ENCODE data around the gene TBX10. TPM values are rescaled to one million over a fixed set of nuclear protein-coding genes. Genes with fewer than 3 reads are reported as not detected.
A peak's percentile ranks its signal among the peaks of the same experiment; 100 is the strongest.

Gene TBX10
- total and polyA plus RNA-seq, 7 experiments from 2014 or later: not detected

GRCh38 chr11:67657300-67657699 is 17.7 kb upstream of the TBX10 start:
- H3K27me3 Mint-ChIP-seq: peaks cover 0 to 14% (median 0%) of the 10 kb centered on the region in 5 donors
- H3K36me3 Mint-ChIP-seq: no peaks in the 10 kb centered on the region
- ChIA-PET CTCF (interaction anchor here (2.2 kb wide), 1 partner anchor 28 kb away, joined by 11 read pairs; the partner anchor contains the start of gene NUDT8), POLR2A (no interaction called here)
- no peak overlapping the region for H3K4me3 Mint-ChIP-seq
- ATAC-seq (no peak), DNase-seq (no peak)
- Histone ChIP-seq H3K27me3 (ENCODE audit: control insufficient read depth in 2 of 2, insufficient read depth in 2 of 2, low read length in 2 of 2) (no peaks in the 10 kb centered on the region), H3K4me3 (ENCODE audit: low read length) (no peak overlapping the region), H3K9me3 (ENCODE audit: control insufficient read depth in 2 of 3, low read length in 3 of 3) (no peaks in the 10 kb centered on the region), H3K36me3 (ENCODE audit: control insufficient read depth in 2 of 3, insufficient read depth in 3 of 3, low read length in 3 of 3) (no peaks in the 10 kb centered on the region), H3K27ac (ENCODE audit: low read depth, low read length) (no peak overlapping the region), H3K4me1 (ENCODE audit: control insufficient read depth in 2 of 2, insufficient read depth in 2 of 2, low read length in 2 of 2) (no peaks in the 10 kb centered on the region)
- peaks cover 0 to 3% (median 0%) of the 10 kb centered on the region in 7 donors for H3K4me1 Mint-ChIP-seq
- intact Hi-C loops (cut with micrococcal nuclease): no loop called here
- H3K9me3 Mint-ChIP-seq: no peaks in the 10 kb centered on the region
- H3K27ac Mint-ChIP-seq: no peak overlapping the region

GRCh38 chr11:67656278-67656922 is 16.8 kb upstream of the TBX10 start:
- intact Hi-C loops (cut with micrococcal nuclease): no loop called here
- H3K4me3 ChIP-seq (ENCODE audit: low read length): no peak overlapping the region
- no peak overlapping the region for H3K4me3 Mint-ChIP-seq
- no peaks in the 10 kb centered on the region for H3K4me1 ChIP-seq (ENCODE audit: control insufficient read depth in 2 of 2, insufficient read depth in 2 of 2, low read length in 2 of 2)
- DNase-seq (no peak), ATAC-seq (no peak)
- no peaks in the 10 kb centered on the region for H3K27me3 ChIP-seq (ENCODE audit: control insufficient read depth in 2 of 2, insufficient read depth in 2 of 2, low read length in 2 of 2)
- H3K36me3 Mint-ChIP-seq: no peaks in the 10 kb centered on the region
- no peaks in the 10 kb centered on the region for H3K36me3 ChIP-seq (ENCODE audit: control insufficient read depth in 2 of 3, insufficient read depth in 3 of 3, low read length in 3 of 3)
- ChIA-PET POLR2A (interaction anchor here (0.6 to 1.0 kb wide), 3 partner anchors 10 to 41 kb away, joined by 3 read pairs; partner anchors contain the start of gene NUDT8), CTCF (interaction anchor here (0.9 to 2.2 kb wide), 2 partner anchors 27 to 42 kb away, joined by 3 to 11 read pairs; partner anchors contain the start of gene NUDT8)
- H3K9me3 ChIP-seq (ENCODE audit: control insufficient read depth in 2 of 3, low read length in 3 of 3): no peaks in the 10 kb centered on the region
- H3K27ac ChIP-seq (ENCODE audit: low read depth, low read length): no peak overlapping the region
- peaks cover 0 to 5% (median 0%) of the 10 kb centered on the region in 7 donors for H3K4me1 Mint-ChIP-seq
- no peaks in the 10 kb centered on the region for H3K9me3 Mint-ChIP-seq
- peaks cover 0 to 17% (median 0%) of the 10 kb centered on the region in 5 donors for H3K27me3 Mint-ChIP-seq
- H3K27ac Mint-ChIP-seq: peak overlapping the region in 1 of 9 donors; percentile 49

GRCh38 chr11:67654225-67654624 is 14.7 kb upstream of the TBX10 start:
- intact Hi-C loops (cut with micrococcal nuclease): no loop called here

GRCh38 chr11:67652965-67653845 is 13.6 kb upstream of the TBX10 start:
- Histone ChIP-seq H3K4me3 (ENCODE audit: low read length) (no peak overlapping the region), H3K36me3 (ENCODE audit: control insufficient read depth in 2 of 3, insufficient read depth in 3 of 3, low read length in 3 of 3) (no peaks in the 10 kb centered on the region), H3K27me3 (ENCODE audit: control insufficient read depth in 2 of 2, insufficient read depth in 2 of 2, low read length in 2 of 2) (no peaks in the 10 kb centered on the region), H3K9me3 (ENCODE audit: control insufficient read depth in 2 of 3, low read length in 3 of 3) (no peaks in the 10 kb centered on the region), H3K4me1 (ENCODE audit: control insufficient read depth in 2 of 2, insufficient read depth in 2 of 2, low read length in 2 of 2) (peaks cover 5 to 19% of the 10 kb centered on the region in 2 donors), H3K27ac (ENCODE audit: low read depth, low read length) (no peak overlapping the region)
- intact Hi-C loops (cut with micrococcal nuclease): no loop called here
- H3K9me3 Mint-ChIP-seq: no peaks in the 10 kb centered on the region
- peaks cover 0 to 20% (median 15%) of the 10 kb centered on the region in 7 donors for H3K4me1 Mint-ChIP-seq
- H3K4me3 Mint-ChIP-seq: no peak overlapping the region
- CTCF ChIA-PET: interaction anchor here (0.6 kb wide), 1 partner anchor 310 kb away, joined by 3 read pairs; no protein-coding TSS in a partner anchor
- no peak overlapping the region for H3K27ac Mint-ChIP-seq
- H3K27me3 Mint-ChIP-seq: peaks cover 0 to 12% (median 0%) of the 10 kb centered on the region in 5 donors
- DNase-seq (no peak), ATAC-seq (no peak)
- POLR2A ChIA-PET: interaction anchor here (0.6 to 0.7 kb wide), 2 partner anchors 21 to 37 kb away, joined by 3 to 4 read pairs; no protein-coding TSS in a partner anchor
- no peaks in the 10 kb centered on the region for H3K36me3 Mint-ChIP-seq

More at GRCh38 chr11:67654225-67654624, 14.7 kb upstream of the TBX10 start:
- H3K27ac Mint-ChIP-seq: no peak overlapping the region
- peaks cover 0 to 12% (median 0%) of the 10 kb centered on the region in 5 donors for H3K27me3 Mint-ChIP-seq
- DNase-seq (no peak), ATAC-seq (no peak)
- Histone ChIP-seq H3K4me3 (ENCODE audit: low read length) (no peak overlapping the region), H3K4me1 (ENCODE audit: control insufficient read depth in 2 of 2, insufficient read depth in 2 of 2, low read length in 2 of 2) (peaks cover 0 to 11% of the 10 kb centered on the region in 2 donors), H3K27me3 (ENCODE audit: control insufficient read depth in 2 of 2, insufficient read depth in 2 of 2, low read length in 2 of 2) (no peaks in the 10 kb centered on the region), H3K27ac (ENCODE audit: low read depth, low read length) (no peak overlapping the region), H3K9me3 (ENCODE audit: control insufficient read depth in 2 of 3, low read length in 3 of 3) (no peaks in the 10 kb centered on the region), H3K36me3 (ENCODE audit: control insufficient read depth in 2 of 3, insufficient read depth in 3 of 3, low read length in 3 of 3) (no peaks in the 10 kb centered on the region)
- H3K4me3 Mint-ChIP-seq: no peak overlapping the region
- H3K9me3 Mint-ChIP-seq: no peaks in the 10 kb centered on the region
- no peaks in the 10 kb centered on the region for H3K36me3 Mint-ChIP-seq
- ChIA-PET CTCF (interaction anchor here (0.9 kb wide), 1 partner anchor 25 kb away, joined by 3 read pairs; the partner anchor contains the start of gene NUDT8), POLR2A (no interaction called here)
- peaks cover 0 to 15% (median 12%) of the 10 kb centered on the region in 7 donors for H3K4me1 Mint-ChIP-seq

DNA sequence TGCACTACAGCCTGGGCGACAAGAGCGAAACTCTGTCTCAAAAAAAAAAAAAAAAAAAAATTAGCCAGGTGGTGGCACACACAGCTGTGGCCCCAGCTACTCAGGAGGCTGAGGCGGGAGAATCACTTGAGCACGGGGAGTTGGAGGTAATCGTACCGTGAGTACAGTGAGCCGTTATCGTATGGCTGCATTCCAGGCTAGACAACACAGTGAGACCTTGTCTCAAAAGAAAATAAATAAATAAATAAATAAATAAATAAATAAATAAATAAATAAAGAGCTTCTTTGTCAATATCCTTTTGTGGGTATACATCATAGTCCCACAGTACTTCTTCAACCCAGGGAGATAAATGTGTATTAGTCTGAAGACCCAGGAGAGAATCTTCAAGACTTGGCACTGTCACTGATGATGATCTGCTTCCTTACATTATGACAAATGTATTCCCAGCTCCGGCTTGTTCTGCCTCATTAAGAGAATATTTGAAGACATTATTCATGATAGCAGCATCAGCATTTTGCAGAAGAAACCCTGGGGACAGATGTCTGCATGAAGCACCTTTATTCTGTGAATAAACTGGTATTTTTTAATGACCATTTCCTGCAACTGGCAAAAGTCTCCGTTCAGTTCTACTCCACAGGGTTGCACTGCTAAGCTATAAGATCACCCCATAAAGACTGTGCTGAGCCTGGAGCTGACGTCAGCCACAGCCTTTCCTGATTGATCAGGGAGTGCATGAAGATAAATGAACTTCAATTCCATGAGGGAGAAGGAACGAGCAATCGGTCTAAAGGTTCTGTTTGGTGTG is 12.6 kb upstream of the TBX10 start:
- peaks cover 11 to 26% of the 10 kb centered on the region in 2 donors for H3K4me1 ChIP-seq (ENCODE audit: control insufficient read depth in 2 of 2, insufficient read depth in 2 of 2, low read length in 2 of 2)
- no peaks in the 10 kb centered on the region for H3K36me3 Mint-ChIP-seq
- H3K9me3 Mint-ChIP-seq: no peaks in the 10 kb centered on the region
- H3K27ac Mint-ChIP-seq: peak overlapping the region in 2 of 9 donors; percentile 51 to 74
- peaks cover 0 to 15% (median 0%) of the 10 kb centered on the region in 5 donors for H3K27me3 Mint-ChIP-seq
- H3K4me3 Mint-ChIP-seq: no peak overlapping the region
- intact Hi-C loops (cut with micrococcal nuclease): no loop called here
- H3K4me3 ChIP-seq (ENCODE audit: low read length): no peak overlapping the region
- DNase-seq: no peak
- no peak for ATAC-seq
- H3K4me1 Mint-ChIP-seq: peaks cover under 1 to 27% (median 23%) of the 10 kb centered on the region in 7 donors
- no peak overlapping the region for H3K27ac ChIP-seq (ENCODE audit: low read depth, low read length)
- no peaks in the 10 kb centered on the region for H3K36me3 ChIP-seq (ENCODE audit: control insufficient read depth in 2 of 3, insufficient read depth in 3 of 3, low read length in 3 of 3)
- ChIA-PET POLR2A (interaction anchor here (0.7 to 1.8 kb wide), 4 partner anchors 22 to 184 kb away, joined by 3 to 5 read pairs (median 4); no protein-coding TSS in a partner anchor), CTCF (interaction anchor here (0.9 kb wide), 1 partner anchor 26 kb away, joined by 3 read pairs; no protein-coding TSS in a partner anchor)
- H3K9me3 ChIP-seq (ENCODE audit: control insufficient read depth in 2 of 3, low read length in 3 of 3): no peaks in the 10 kb centered on the region
- H3K27me3 ChIP-seq (ENCODE audit: control insufficient read depth in 2 of 2, insufficient read depth in 2 of 2, low read length in 2 of 2): no peaks in the 10 kb centered on the region
